OCI-LY1 (cell line): Measurements from ENCODE around the gene DIP2A.

Source experiments
- CTCF ChIP-seq: fragments of 200-600 bp; sonication (generic), shearing (Covaris generic); IDR thresholded peaks from 2 replicates; pipeline ENCODE4 v1.5.1; 2017; ENCODE audit warnings: mild to moderate bottlenecking, antibody characterized with exemption, low read length, moderate library complexity, mixed read lengths
- EZH2 ChIP-seq: fragments of 200-600 bp; sonication (generic), shearing (Covaris generic); IDR thresholded peaks from 2 replicates; pipeline ENCODE4 v1.8.0; 2017; ENCODE audit warnings: borderline replicate concordance, mixed run types, mild to moderate bottlenecking, antibody characterized with exemption, low read length, moderate library complexity, mixed read lengths

- TF ChIP-seq CTCF (no peak), EZH2 (no peak)
These were observed 3.2 kb downstream of the DIP2A start for GRCh38 chr21:46461909-46462308.
